HCEC 1CT (cell line): Measurements from ENCODE around the gene NUMBL.
"Not testable (repeated sequence)": the region's sequence is repeated elsewhere in the genome, so short reads cannot be mapped to it uniquely, and the experiment has no call there.

Experiments used
- DNase-seq: peaks from one replicate; pipeline ENCODE4 v3.0.0-alpha.2; 2017

NUMBL gene

DNA sequence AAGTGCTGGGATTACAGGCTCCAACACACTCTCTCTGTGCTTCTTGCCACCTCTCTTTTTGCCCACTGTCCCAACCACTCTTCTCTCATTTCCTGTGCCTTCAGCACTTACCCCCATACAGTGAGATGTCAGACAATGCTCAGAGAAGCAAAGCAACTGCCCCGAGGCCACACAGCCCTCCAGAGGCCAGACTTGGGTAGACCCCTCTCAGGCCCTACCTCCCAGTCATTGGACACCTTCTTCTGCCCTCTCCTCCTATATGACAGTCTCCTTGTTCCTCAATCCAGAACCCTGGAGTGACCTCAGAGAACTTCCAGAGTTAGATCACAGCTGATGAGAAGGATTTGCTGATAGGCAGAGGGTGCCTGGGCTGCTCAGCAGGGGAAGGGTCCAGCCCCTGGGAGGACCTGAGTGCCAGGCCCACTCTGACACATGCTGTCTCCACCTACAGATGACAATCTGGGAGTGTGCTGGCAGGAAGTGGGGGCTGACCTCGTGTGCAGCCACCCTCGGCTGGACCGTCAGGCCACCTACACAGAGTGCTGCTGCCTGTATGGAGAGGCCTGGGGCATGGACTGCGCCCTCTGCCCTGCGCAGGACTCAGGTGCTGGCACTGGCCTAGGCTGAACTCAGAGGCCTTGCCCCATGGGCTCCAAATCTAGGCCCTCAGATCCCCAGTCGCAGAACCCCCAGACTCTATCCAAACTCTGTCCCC is 64.9 kb downstream of the NUMBL start:
- DNase-seq, result no peak

DNA sequence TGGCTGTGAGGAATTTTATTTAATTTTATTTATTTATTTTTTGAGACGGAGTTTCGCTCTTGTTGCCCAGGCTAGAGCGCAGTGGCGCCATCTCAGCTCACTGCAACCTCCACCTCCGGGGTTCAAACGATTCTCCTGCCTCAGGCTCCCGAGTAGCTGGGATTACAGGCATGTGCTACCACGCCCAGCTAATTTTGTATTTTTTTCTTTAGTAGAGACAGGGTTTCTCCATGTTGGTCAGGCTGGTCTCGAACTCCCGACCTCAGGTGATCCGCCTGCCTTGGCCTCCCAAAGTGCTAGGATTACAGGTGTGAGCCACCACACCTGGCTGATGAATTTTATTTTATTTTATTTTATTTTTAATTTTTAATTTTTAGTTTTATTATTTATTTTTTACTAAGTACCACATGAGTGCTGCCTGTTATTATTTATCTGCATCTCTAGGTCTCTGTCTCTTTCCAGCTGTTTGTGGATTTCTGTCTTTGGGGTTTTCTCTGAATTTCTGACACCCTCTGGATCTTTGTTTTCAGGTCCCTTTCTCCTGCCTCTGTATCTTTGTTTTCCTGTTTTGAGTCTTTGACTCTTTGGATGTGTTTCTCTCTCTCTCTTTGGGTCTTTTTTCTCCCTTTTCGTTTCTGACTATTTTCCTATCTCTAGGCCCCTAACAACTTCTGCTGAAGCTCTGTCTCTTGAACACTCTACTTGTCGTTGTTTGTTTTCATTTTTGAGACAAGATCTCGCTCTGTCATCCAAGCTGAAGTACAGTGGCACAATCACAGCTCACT is 65.9 kb downstream of the NUMBL start:
- DNase-seq, result not testable (repeated sequence)

DNA sequence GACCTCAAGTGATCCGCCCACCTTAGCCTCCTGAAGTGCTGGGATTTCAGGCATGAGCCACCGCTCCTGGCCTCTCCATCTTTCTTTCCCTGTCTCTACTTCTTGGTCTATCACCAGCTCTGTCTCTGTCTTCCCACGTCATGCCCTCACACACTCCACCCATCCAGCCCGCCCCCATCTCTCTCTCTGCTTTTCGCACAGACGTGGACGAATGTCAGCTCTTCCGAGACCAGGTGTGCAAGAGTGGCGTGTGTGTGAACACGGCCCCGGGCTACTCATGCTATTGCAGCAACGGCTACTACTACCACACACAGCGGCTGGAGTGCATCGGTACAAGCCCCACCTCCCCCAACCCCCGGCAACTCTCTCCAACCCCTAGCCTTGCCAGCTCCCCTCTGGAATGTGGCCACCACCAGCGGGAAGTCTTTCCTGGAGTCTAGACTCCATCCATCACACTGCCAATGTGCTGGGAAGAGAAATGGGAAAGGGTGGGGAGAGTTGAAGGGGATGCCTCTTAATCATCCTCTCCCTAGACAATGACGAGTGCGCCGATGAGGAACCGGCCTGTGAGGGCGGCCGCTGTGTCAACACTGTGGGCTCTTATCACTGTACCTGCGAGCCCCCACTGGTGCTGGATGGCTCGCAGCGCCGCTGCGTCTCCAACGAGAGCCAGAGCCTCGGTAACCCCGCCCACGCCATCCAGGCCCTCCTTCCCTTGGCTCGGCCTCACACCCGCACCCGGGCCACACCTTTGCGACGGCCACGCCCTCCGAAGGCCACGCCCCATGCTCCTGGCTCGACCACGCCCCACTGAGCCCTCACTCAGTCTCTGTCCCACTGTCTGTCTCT is 66.8 kb downstream of the NUMBL start:
- no peak for DNase-seq

DNA sequence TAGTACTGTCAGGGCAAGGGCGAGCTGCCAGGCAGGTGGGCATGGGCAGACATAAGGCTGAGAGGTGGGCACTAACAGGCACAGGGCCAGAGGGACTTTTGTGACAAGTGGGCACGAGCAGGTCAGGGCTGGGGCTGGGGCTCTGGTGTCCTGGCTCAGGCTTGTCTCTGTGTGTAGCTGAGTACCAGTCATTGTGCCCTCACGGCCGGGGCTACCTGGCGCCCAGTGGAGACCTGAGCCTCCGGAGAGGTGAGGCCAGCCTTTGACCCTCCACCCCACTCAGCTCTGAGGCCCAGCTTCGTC is 67.7 kb downstream of the NUMBL start:
- no peak for DNase-seq

DNA sequence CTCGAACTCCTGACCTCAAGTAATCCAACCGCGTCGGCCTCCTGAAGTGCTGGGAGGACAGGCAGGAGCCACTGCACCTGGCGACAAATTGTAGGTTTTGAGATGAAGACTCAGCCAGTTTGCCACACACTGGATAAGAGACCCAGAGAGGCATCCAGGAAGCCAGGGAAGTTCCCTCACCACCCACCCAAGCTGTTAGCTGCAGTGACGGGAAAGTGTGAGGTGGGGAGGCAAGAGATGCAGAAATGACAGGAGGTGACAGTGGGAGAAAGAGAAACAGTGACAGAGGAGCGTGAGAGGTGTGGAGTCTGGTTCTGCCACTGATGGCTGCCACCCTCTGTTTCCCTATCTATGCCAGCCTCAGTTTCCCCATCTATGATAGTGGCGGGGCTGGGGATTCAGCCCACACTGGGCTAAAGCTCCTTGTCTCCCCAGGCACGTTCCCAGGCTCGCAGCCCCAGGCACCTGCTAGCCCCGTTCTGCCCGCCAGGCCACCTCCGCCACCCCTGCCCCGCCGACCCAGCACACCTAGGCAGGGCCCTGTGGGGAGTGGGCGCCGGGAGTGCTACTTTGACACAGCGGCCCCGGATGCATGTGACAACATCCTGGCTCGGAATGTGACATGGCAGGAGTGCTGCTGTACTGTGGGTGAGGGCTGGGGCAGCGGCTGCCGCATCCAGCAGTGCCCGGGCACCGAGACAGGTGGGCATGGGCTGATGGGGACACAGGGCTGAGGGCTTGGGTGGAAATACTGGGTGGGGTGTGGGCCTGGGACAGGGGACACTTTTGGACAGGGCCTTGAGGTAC is 68.3 kb downstream of the NUMBL start:
- DNase-seq, result no peak

DNA sequence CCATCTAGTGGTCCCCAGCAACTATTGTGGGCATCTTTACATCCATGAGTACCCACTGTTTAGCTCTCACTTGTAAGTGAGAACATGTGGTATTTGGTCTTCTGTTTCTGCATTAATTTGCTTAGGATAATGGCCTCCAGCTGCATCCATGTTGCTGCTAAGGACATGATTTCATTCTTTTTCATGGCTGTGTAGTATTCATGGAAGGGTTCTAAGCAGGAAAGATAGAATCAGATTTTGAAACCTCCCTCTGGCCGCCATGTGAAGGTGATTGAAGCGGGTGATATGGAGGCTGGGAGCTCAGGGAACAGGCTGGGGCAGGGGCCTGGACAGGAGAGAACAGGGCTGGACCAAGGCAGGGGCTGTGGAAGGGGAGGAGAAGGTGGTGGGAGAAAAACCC is 69.2 kb downstream of the NUMBL start:
- no peak for DNase-seq

DNA sequence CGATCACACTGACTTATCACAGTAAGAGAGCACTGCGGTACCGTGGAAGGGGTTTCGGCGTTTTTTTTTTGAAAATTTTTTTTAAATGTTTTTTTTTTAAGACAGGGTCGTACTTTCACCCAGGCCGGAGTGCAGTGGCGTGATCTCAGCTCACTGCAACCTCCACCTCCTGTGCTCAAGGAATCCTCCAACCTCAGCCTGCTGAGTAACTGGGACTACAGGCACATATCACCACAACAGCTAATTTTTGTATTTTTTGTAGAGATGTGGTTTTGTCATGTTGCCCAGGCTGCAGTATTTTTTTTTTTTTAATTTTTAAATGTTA is 70.3 kb downstream of the NUMBL start:
- no peak for DNase-seq

DNA sequence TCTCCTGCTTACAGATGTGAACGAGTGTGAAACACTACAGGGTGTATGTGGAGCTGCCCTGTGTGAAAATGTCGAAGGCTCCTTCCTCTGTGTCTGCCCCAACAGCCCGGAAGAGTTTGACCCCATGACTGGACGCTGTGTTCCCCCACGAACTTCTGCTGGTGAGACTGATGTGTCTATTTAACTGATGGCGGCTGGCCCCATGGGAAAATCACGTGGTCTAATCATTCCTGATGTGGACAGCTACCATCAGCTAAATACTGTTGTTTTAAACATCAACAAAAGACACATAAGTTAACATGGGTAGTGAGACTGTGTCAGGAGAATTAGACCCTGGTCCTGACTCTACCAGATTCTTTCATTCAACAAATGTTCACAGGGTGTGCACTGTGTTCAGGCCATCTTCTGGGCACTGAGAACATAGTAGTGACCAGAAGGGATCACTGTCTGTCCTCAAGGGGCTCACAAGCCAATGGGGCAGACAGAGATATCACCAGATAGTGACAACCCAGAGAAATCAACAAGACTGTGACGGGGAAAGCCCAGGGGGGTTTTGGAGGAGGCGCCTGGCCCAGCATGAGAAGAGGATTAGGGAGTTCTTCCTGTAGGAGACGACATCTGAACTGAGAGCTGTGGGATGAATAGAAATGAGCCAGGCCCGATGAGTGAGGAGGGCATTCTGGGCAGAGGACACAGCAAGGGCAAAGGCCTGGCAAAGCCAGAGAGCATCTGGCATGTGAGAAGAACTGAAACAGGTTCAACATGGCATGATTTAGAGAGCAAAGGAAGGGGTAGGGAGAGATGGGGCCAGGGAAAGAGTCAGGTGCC is 70.9 kb downstream of the NUMBL start:
- no peak for DNase-seq

DNA sequence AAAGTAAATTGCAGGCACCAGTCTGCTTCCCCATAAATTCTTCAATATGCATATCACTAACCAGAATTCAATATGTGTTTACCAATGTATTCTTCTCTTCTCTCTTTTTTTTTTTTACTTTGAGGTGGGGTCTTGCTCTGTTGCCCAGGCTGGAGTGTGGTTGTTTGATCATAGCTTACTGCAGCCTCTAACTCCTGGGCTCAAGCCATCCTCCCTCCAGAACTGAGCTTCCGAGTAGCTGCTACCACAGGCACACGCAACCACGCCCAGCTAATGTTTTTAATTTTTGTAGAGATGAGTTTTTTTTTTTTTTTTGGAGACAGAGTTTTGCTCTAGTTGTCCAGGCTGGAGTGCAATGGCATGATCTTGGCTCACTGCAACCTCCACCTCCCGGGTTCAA is 72.5 kb downstream of the NUMBL start:
- no peak for DNase-seq

DNA sequence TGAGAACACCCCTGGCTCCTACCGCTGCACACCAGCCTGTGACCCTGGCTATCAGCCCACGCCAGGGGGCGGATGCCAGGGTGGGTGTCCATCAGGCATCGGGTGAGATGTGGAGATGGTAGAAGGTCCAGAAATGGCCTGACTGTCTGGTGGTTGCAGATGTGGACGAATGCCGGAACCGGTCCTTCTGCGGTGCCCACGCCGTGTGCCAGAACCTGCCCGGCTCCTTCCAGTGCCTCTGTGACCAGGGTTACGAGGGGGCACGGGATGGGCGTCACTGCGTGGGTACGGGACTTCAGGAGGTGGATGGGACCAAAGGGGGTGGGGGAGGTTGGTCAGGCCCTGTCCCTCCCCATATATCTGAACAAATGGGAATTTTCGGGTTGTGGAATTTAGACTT is 73.5 kb downstream of the NUMBL start:
- no peak for DNase-seq

DNA sequence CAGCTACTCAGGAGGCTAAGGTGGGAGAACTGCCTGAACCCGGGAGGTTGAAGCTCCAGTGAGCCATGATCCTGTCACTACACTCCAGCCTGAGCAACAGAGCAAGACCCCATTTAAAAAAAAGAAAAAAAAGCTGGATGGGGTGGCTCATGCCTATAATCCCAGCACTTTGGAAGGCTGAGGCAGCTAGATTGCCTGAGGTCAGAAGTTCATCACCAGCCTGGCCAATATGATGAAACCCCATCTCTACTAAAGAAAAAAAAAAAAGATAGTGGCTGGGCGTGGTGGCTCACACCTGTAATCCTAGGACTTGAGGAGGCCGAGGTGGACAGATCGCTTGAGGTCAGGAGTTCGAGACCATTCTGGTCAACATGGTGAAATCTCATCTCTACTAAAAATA is 74.3 kb downstream of the NUMBL start:
- DNase-seq, result no peak
